Stimulated activated CD8-positive, alpha-beta memory T cell treated with anti-CD3 and anti-CD28 coated beads, Interleukin-12 subunit alpha, Interleukin-12 subunit beta, amount 100 ng/mL, for 4 hours (primary cell): ENCODE measurements around the gene MEF2B.

ENCODE experiments used
- DNase-seq: peaks from one replicate; pipeline ENCODE4 v3.0.0-alpha.2; 2020; ENCODE audit warnings: low read depth

MEF2B gene

DNA sequence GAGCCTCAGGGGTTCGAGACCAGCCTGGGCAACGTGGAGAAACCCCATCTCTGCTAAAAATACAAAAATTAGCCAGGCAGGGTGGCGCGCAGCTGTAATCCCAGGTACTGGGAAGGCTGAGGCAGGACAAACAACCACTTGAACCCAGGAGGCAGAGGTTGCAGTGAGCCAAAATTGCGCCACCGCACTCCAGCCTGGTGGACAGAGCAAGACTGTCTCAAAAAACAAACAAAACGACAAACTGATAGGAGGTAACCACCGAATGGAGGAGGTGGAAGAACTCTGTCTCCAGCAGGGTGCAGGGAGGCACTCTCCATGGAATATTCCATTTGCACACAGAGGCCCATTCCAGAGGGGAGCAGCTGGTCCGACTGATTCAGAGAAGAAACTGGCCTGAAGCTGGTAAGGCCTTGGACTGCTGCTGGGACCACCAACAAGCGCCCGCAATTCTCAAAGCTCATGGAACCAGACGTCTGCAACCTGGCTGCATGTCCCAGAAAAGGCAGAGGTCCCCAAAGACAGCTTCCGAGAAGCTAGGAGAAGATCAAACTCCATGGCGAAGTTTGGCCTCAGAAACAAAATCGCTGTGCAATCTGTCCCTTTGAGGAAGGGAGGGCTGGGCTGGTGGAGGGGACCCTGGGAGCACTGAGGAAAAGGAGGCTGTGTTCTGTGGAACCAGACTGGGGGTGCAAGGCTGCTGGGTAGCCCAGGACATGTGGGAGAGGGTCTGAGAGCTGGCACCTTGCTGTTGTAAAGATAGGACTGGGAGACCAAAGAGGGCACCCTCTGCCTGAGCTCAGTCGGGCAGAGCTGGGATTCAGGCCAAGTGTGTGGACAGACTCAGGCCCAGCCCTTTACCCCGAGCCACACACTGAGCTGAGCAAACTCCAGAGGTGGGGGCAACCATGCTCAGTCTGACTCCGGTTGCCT, 71.1 kb downstream of the MEF2B start:
- no peak for DNase-seq

DNA sequence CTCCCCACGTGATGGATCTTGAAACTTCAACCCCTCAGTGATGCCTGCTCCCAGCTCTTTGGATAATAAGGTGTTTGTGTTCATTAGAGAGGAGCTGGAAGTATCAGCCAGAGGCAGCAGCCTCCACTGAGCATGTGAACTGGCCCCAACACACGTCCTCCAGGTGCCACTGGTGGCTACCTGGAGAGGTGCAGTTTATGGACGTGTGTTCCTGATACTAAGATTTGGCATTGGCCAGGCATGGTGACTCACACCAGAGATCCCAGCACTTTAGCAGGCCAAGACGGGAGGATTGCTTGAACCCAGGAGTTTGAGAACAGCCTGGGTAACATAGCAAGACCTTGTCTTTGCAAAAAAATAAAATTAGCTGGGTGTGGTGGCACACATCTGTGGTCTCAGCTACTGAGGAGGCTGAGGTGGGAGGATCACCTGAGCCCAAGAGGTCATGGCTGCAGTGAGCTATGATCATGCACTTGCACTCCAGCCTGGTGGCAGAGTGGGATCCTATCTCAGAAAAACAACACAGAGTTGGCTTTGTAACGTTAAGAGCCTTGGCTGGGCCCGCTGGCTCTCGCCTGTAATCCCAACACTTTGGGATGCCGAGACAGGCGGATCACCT, 71.9 kb downstream of the MEF2B start:
- DNase-seq = no peak

DNA sequence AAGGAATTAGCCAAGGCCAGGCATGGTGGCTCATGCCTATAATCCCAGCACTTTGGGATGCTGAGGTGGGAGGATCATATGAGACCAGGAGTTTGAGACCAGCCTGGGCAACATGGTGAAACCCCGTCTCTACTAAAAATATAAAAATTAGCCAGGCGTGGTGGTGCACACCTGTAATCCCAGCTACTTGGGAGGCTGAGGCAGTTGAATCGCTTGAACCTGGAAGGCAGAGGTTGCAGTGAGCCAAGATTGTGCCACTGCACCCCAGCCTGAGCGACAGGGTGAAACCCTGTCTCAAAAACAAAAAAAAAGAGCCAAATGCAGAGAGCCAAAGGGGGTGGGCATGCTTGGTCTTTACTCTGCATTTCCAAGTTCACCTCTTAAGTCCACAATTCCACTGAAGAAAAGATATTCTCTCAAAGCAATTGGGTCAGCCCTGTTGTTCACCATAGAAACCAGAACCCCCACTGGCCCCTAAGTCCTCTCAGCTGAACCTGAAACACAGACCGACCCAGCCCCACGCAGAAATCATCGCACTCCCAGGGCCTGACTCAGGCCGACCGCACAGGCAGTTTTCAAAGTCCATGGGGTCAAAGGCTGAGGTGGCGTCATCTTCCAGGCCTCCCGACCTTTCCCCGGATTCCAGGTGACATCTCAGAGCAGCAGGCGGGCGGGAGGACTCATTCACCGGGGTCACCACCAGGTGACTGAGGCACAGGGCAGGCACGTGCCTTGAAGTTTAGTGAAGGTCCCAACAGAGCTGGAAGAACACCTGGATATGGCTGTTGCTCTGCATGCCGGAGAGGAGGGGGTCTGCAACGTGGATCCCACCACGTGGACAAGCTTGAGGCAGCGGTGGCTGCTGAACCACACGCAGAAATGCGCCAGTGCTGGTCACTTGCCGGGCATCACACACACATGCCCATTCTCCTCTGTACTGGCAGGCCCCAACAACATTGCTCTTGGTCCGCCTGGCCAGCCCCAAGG, 73.1 kb downstream of the MEF2B start:
- DNase-seq = no peak

DNA sequence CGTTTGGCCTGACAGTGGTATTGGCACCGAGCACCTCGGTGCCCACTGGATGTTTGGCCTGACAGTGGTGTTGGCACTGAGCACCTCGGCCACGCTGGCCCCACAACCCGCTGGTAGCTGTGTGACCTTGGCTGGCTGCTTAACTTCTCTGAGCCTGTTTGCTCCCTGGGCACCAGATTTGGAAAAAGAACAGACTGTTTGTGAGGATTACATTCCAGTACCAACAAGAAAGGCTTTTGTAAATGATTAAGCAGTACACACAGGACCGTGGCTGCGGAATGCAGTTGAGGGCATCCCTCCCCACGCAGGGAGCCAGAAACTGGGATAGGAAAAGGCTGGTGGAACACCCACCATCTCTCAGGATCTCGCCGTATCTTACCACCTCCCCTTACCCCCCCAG, 74.4 kb downstream of the MEF2B start:
- DNase-seq = no peak
